CD4-positive, alpha-beta T cell treated with Interleukin-21 for 1 hour (primary cell): ENCODE results near the gene PCBP2.

ENCODE experiments used
- DNase-seq: peaks from one replicate; pipeline ENCODE4 v3.0.0-alpha.2; 2020

PCBP2 gene

GRCh38 chr12:53513712-53514410 is 62.0 kb downstream of the PCBP2 start:
- DNase-seq: no peak

- DNase-seq: no peak
Measured at GRCh38 chr12:53514628-53515290, 62.9 kb downstream of the PCBP2 start.

GRCh38 chr12:53515291-53515680 is 63.4 kb downstream of the PCBP2 start:
- no peak for DNase-seq

- no peak for DNase-seq
Measured at GRCh38 chr12:53516758-53517455, 65.0 kb downstream of the PCBP2 start.

DNA sequence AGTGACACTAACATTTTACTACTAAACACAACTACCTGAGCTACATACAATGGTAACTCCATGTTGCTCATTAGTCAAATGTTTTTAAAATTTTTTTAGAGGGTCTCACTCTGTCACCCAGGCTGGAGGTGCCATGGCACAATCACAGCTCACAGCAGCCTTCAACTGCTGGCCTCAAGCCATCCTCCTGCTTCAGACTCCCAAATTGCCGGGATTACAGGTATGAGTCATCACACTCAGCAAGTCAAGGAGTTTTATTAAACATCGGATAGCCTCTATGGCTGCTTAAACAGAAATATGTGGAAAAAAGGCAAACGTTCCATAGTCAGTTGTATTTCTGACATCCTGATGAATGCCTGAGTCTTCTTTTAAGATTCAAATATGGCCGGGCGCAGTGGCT is 66.5 kb downstream of the PCBP2 start:
- DNase-seq: no peak

- no peak for DNase-seq
Measured at GRCh38 chr12:53523131-53523530, 71.2 kb downstream of the PCBP2 start.

GRCh38 chr12:53524476-53524875 is 72.6 kb downstream of the PCBP2 start:
- DNase-seq: no peak

GRCh38 chr12:53530061-53530460 is 78.2 kb downstream of the PCBP2 start:
- DNase-seq: no peak
